Measurements from ENCODE around the gene RCC2. TPM values are rescaled to one million over a fixed set of nuclear protein-coding genes. Genes with fewer than 3 reads are reported as not detected.
A peak's percentile ranks its signal among the peaks of the same experiment; 100 is the strongest.
"Not testable (repeated sequence)": the region's sequence is repeated elsewhere in the genome, so short reads cannot be mapped to it uniquely, and the experiment has no call there.

Gene RCC2
- polyA plus RNA-seq (ENCODE audit: insufficient read length in 4 of 4) = 100 to 1,000 TPM in 1 of 4 donors, 10 to 100 TPM in 3; 86.1 to 109 (median 94.9) TPM

- peak in 1 of 4 donors; percentile 46 for DNase-seq (ENCODE audit: low read depth in 4 of 4, low spot score in 2 of 4)
Measured at GRCh38 chr1:17439250-17440073, at the start of gene RCC2. Gene RCC2, minus strand, starts transcription at chr1:17439677. Its CDS starts 1,163 bp downstream, at chr1:17438514.

GRCh38 chr1:17486242-17486641 lies 46.8 kb upstream of the RCC2 start:
- DNase-seq (ENCODE audit: low read depth in 4 of 4, low spot score in 2 of 4) = no peak

GRCh38 chr1:17485281-17485680 lies 45.8 kb upstream of the RCC2 start:
- DNase-seq (ENCODE audit: low read depth in 4 of 4, low spot score in 2 of 4) = no peak

- not testable (repeated sequence) for DNase-seq (ENCODE audit: low read depth in 4 of 4, low spot score in 2 of 4)
Measured at GRCh38 chr1:17481981-17482380, 42.5 kb upstream of the RCC2 start.

GRCh38 chr1:17480846-17481245 lies 41.4 kb upstream of the RCC2 start:
- DNase-seq (ENCODE audit: low read depth in 4 of 4, low spot score in 2 of 4) = no peak

- no peak for DNase-seq (ENCODE audit: low read depth in 4 of 4, low spot score in 2 of 4)
Measured at GRCh38 chr1:17475752-17476151, 36.3 kb upstream of the RCC2 start.

- DNase-seq (ENCODE audit: low read depth in 4 of 4, low spot score in 2 of 4) = not testable (repeated sequence)
Measured at GRCh38 chr1:17474836-17475555, 35.5 kb upstream of the RCC2 start.

GRCh38 chr1:17472814-17473213 lies 33.3 kb upstream of the RCC2 start:
- no peak for DNase-seq (ENCODE audit: low read depth in 4 of 4, low spot score in 2 of 4)

GRCh38 chr1:17471393-17471792 lies 31.9 kb upstream of the RCC2 start:
- DNase-seq (ENCODE audit: low read depth in 4 of 4, low spot score in 2 of 4) = no peak

GRCh38 chr1:17470021-17470799 lies 30.7 kb upstream of the RCC2 start:
- DNase-seq (ENCODE audit: low read depth in 4 of 4, low spot score in 2 of 4) = no peak

GRCh38 chr1:17468357-17469265 lies 29.1 kb upstream of the RCC2 start:
- not testable (repeated sequence) for DNase-seq (ENCODE audit: low read depth in 4 of 4, low spot score in 2 of 4)

GRCh38 chr1:17466359-17466758 lies 26.9 kb upstream of the RCC2 start:
- no peak for DNase-seq (ENCODE audit: low read depth in 4 of 4, low spot score in 2 of 4)

- DNase-seq (ENCODE audit: low read depth in 4 of 4, low spot score in 2 of 4) = no peak
Measured at GRCh38 chr1:17465228-17465627, 25.8 kb upstream of the RCC2 start.

- DNase-seq (ENCODE audit: low read depth in 4 of 4, low spot score in 2 of 4) = no peak
Measured at GRCh38 chr1:17463991-17464390, 24.5 kb upstream of the RCC2 start.

GRCh38 chr1:17462669-17463068 lies 23.2 kb upstream of the RCC2 start:
- DNase-seq (ENCODE audit: low read depth in 4 of 4, low spot score in 2 of 4) = no peak

GRCh38 chr1:17460219-17460618 lies 20.7 kb upstream of the RCC2 start:
- no peak for DNase-seq (ENCODE audit: low read depth in 4 of 4, low spot score in 2 of 4)

- no peak for DNase-seq (ENCODE audit: low read depth in 4 of 4, low spot score in 2 of 4)
Measured at GRCh38 chr1:17458794-17459193, 19.3 kb upstream of the RCC2 start.

- DNase-seq (ENCODE audit: low read depth in 4 of 4, low spot score in 2 of 4) = no peak
Measured at GRCh38 chr1:17452686-17453085, 13.2 kb upstream of the RCC2 start.

- not testable (repeated sequence) for DNase-seq (ENCODE audit: low read depth in 4 of 4, low spot score in 2 of 4)
Measured at GRCh38 chr1:17452203-17452602, 12.7 kb upstream of the RCC2 start.

- DNase-seq (ENCODE audit: low read depth in 4 of 4, low spot score in 2 of 4) = no peak
Measured at GRCh38 chr1:17451731-17452130, 12.3 kb upstream of the RCC2 start.
